ENCODE measurements around the gene CBR4. TPM values are rescaled to one million over a fixed set of nuclear protein-coding genes. Genes with fewer than 3 reads are reported as not detected.
"Not testable (repeated sequence)": the region's sequence is repeated elsewhere in the genome, so short reads cannot be mapped to it uniquely, and the experiment has no call there.

Gene CBR4
- total RNA-seq, 2 experiments from 2014 or later: 10.0 to 12.8 TPM

GRCh38 chr4:168998596-168998995, 11.5 kb downstream of the CBR4 start:
- no peak for DNase-seq
- Mint-ChIP-seq H3K27ac (no peak overlapping the region), H3K4me1 (no peaks in the 10 kb centered on the region), H3K9me3 (no peaks in the 10 kb centered on the region), H3K27me3 (no peaks in the 10 kb centered on the region), H3K36me3 (ENCODE audit: low read depth) (peaks cover 27% of the 10 kb centered on the region), H3K4me3 (no peak overlapping the region)
- ChIA-PET POLR2A (no interaction called here), CTCF (interaction anchor here (1.2 kb wide), 1 partner anchor 12 kb away, joined by 5 read pairs; the partner anchor contains the start of gene CBR4)

GRCh38 chr4:168995537-168996295, 14.3 kb downstream of the CBR4 start:
- no peak for DNase-seq
- Mint-ChIP-seq H3K27me3 (no peaks in the 10 kb centered on the region), H3K4me3 (no peak overlapping the region), H3K4me1 (no peaks in the 10 kb centered on the region), H3K36me3 (ENCODE audit: low read depth) (peaks cover 10% of the 10 kb centered on the region), H3K9me3 (no peaks in the 10 kb centered on the region), H3K27ac (no peak overlapping the region)
- CTCF ChIA-PET: interaction anchor here (0.6 to 2.8 kb wide), 3 partner anchors 12 to 163 kb away, joined by 3 to 19 read pairs (median 3); partner anchors contain the start of gene CBR4
- POLR2A ChIA-PET: no interaction called here

- Mint-ChIP-seq H3K27me3 (no peaks in the 10 kb centered on the region), H3K36me3 (ENCODE audit: low read depth) (peaks cover 3% of the 10 kb centered on the region), H3K27ac (no peak overlapping the region), H3K4me1 (no peaks in the 10 kb centered on the region), H3K9me3 (no peaks in the 10 kb centered on the region), H3K4me3 (no peak overlapping the region)
- no peak for DNase-seq
- ChIA-PET POLR2A (no interaction called here), CTCF (no interaction called here)
These were observed 15.1 kb downstream of the CBR4 start for GRCh38 chr4:168994958-168995357.

GRCh38 chr4:168993714-168994510, 16.1 kb downstream of the CBR4 start:
- Mint-ChIP-seq H3K4me1 (no peaks in the 10 kb centered on the region), H3K9me3 (no peaks in the 10 kb centered on the region), H3K36me3 (ENCODE audit: low read depth) (peaks cover 2% of the 10 kb centered on the region), H3K4me3 (no peak overlapping the region), H3K27me3 (no peaks in the 10 kb centered on the region), H3K27ac (no peak overlapping the region)
- POLR2A ChIA-PET: no interaction called here
- DNase-seq: no peak
- CTCF ChIA-PET: interaction anchor here (0.7 kb wide), 1 partner anchor 468 kb away, joined by 3 read pairs; no protein-coding TSS in a partner anchor

GRCh38 chr4:168992952-168993482, 17.0 kb downstream of the CBR4 start:
- DNase-seq; H3K4me1 Mint-ChIP-seq; H3K27me3 Mint-ChIP-seq; H3K36me3 Mint-ChIP-seq (ENCODE audit: low read depth); H3K4me3 Mint-ChIP-seq; H3K9me3 Mint-ChIP-seq; POLR2A ChIA-PET; H3K27ac Mint-ChIP-seq: not testable (repeated sequence)
- CTCF ChIA-PET: interaction anchor here (0.7 kb wide), 1 partner anchor 467 kb away, joined by 3 read pairs; no protein-coding TSS in a partner anchor

- DNase-seq: no peak
- peaks cover 20% of the 10 kb centered on the region for H3K9me3 Mint-ChIP-seq
- peaks cover 53% of the 10 kb centered on the region for H3K36me3 Mint-ChIP-seq (ENCODE audit: low read depth)
- ChIA-PET POLR2A (no interaction called here), CTCF (no interaction called here)
- no peaks in the 10 kb centered on the region for H3K4me1 Mint-ChIP-seq
- H3K4me3 Mint-ChIP-seq: no peak overlapping the region
- H3K27ac Mint-ChIP-seq: no peak overlapping the region
- no peaks in the 10 kb centered on the region for H3K27me3 Mint-ChIP-seq
These were observed 28.1 kb downstream of the CBR4 start for GRCh38 chr4:168981942-168982341.

GRCh38 chr4:168981460-168981859, 28.6 kb downstream of the CBR4 start:
- H3K9me3 Mint-ChIP-seq: peaks cover 20% of the 10 kb centered on the region
- peaks cover 53% of the 10 kb centered on the region for H3K36me3 Mint-ChIP-seq (ENCODE audit: low read depth)
- no peak for DNase-seq
- H3K27me3 Mint-ChIP-seq: no peaks in the 10 kb centered on the region
- H3K27ac Mint-ChIP-seq: no peak overlapping the region
- H3K4me3 Mint-ChIP-seq: no peak overlapping the region
- CTCF ChIA-PET: no interaction called here
- no peaks in the 10 kb centered on the region for H3K4me1 Mint-ChIP-seq
- POLR2A ChIA-PET: no interaction called here

GRCh38 chr4:168979338-168979737, 30.7 kb downstream of the CBR4 start:
- no peak for DNase-seq
- ChIA-PET CTCF (no interaction called here), POLR2A (no interaction called here)
- Mint-ChIP-seq H3K27ac (no peak overlapping the region), H3K27me3 (no peaks in the 10 kb centered on the region), H3K9me3 (peaks cover 28% of the 10 kb centered on the region), H3K4me1 (no peaks in the 10 kb centered on the region), H3K4me3 (no peak overlapping the region), H3K36me3 (ENCODE audit: low read depth) (peaks cover 42% of the 10 kb centered on the region)

- ChIA-PET POLR2A (no interaction called here), CTCF (no interaction called here)
- Mint-ChIP-seq H3K4me3 (no peak overlapping the region), H3K36me3 (ENCODE audit: low read depth) (peaks cover 34% of the 10 kb centered on the region), H3K9me3 (peaks cover 25% of the 10 kb centered on the region), H3K27me3 (no peaks in the 10 kb centered on the region), H3K27ac (no peak overlapping the region), H3K4me1 (no peaks in the 10 kb centered on the region)
- DNase-seq: no peak
These were observed 31.9 kb downstream of the CBR4 start for GRCh38 chr4:168978001-168978700.

GRCh38 chr4:168972596-168972995, 37.5 kb downstream of the CBR4 start:
- no peaks in the 10 kb centered on the region for H3K4me1 Mint-ChIP-seq
- ChIA-PET POLR2A (no interaction called here), CTCF (no interaction called here)
- H3K27me3 Mint-ChIP-seq: no peaks in the 10 kb centered on the region
- peaks cover 21% of the 10 kb centered on the region for H3K9me3 Mint-ChIP-seq
- H3K36me3 Mint-ChIP-seq (ENCODE audit: low read depth): peaks cover 8% of the 10 kb centered on the region
- DNase-seq: no peak
- H3K27ac Mint-ChIP-seq: no peak overlapping the region
- H3K4me3 Mint-ChIP-seq: no peak overlapping the region

- Mint-ChIP-seq H3K27ac (no peak overlapping the region), H3K36me3 (ENCODE audit: low read depth) (peaks cover 2% of the 10 kb centered on the region), H3K9me3 (peaks cover 9% of the 10 kb centered on the region), H3K4me1 (no peaks in the 10 kb centered on the region), H3K27me3 (no peaks in the 10 kb centered on the region), H3K4me3 (no peak overlapping the region)
- DNase-seq: no peak
- ChIA-PET CTCF (no interaction called here), POLR2A (no interaction called here)
These were observed 49.3 kb downstream of the CBR4 start for GRCh38 chr4:168960716-168961115.

- H3K27ac Mint-ChIP-seq: no peak overlapping the region
- ChIA-PET POLR2A (no interaction called here), CTCF (no interaction called here)
These were observed 54.4 kb downstream of the CBR4 start for GRCh38 chr4:168955674-168956073.

GRCh38 chr4:168952821-168953246, 57.2 kb downstream of the CBR4 start:
- H3K27ac Mint-ChIP-seq; H3K27me3 Mint-ChIP-seq; H3K36me3 Mint-ChIP-seq (ENCODE audit: low read depth); H3K4me3 Mint-ChIP-seq; DNase-seq; POLR2A ChIA-PET; H3K9me3 Mint-ChIP-seq; H3K4me1 Mint-ChIP-seq: not testable (repeated sequence)
- CTCF ChIA-PET: interaction anchor here (0.5 to 0.7 kb wide), 3 partner anchors 23 to 205 kb away, joined by 3 read pairs; no protein-coding TSS in a partner anchor

More at GRCh38 chr4:168955674-168956073, 54.4 kb downstream of the CBR4 start:
- no peaks in the 10 kb centered on the region for H3K36me3 Mint-ChIP-seq (ENCODE audit: low read depth)
- DNase-seq: no peak
- H3K9me3 Mint-ChIP-seq: peaks cover 3% of the 10 kb centered on the region
- no peaks in the 10 kb centered on the region for H3K27me3 Mint-ChIP-seq
- no peaks in the 10 kb centered on the region for H3K4me1 Mint-ChIP-seq
- no peak overlapping the region for H3K4me3 Mint-ChIP-seq

Measured in activated CD4-positive, alpha-beta T cell treated with anti-CD3 and anti-CD28 coated beads, Interleukin-2, amount 10 ng/mL, durations not matched to agents 7 days and 5 days (primary cell).